Immature natural killer cell (primary cell): ENCODE data around the gene AFP. TPM values are rescaled to one million over a fixed set of nuclear protein-coding genes. Genes with fewer than 3 reads are reported as not detected.
"Not testable (repeated sequence)": the region's sequence is repeated elsewhere in the genome, so short reads cannot be mapped to it uniquely, and the experiment has no call there.

Experiments
- DNase-seq, 3 donors: peaks; one replicate each; pipeline ENCODE4 v3.0.0; 2022; ENCODE audit warnings: mixed read lengths in 1 of 3
- H3K27ac Mint-ChIP-seq, 6 donors: one replicate each; pipeline ENCODE4 v1.8.0; 2020; ENCODE audit warnings: mixed read lengths in 6 of 6, mild to moderate bottlenecking in 5 of 6, inconsistent platforms in 4 of 6, moderate library complexity in 3 of 6
- H3K27me3 Mint-ChIP-seq, 3 donors: one replicate each; pipeline ENCODE4 v1.8.0; 2020 to 2021; ENCODE audit warnings: low read depth in 3 of 3, mild to moderate bottlenecking in 3 of 3, mixed read lengths in 3 of 3, moderate library complexity in 3 of 3, inconsistent platforms in 1 of 3
- H3K36me3 Mint-ChIP-seq, 3 donors: one replicate each; pipeline ENCODE4 v1.8.0; 2020; ENCODE audit warnings: mixed read lengths in 3 of 3, inconsistent platforms in 2 of 3, mild to moderate bottlenecking in 2 of 3
- H3K4me1 Mint-ChIP-seq, 2 donors: one replicate each; pipeline ENCODE4 v1.8.0; 2020; ENCODE audit warnings: inconsistent platforms in 2 of 2, mild to moderate bottlenecking in 2 of 2, mixed read lengths in 2 of 2, moderate library complexity in 1 of 2
- H3K4me3 Mint-ChIP-seq, 5 donors: one replicate each; pipeline ENCODE4 v1.8.0; 2020; ENCODE audit warnings: mild to moderate bottlenecking in 5 of 5, mixed read lengths in 5 of 5, inconsistent platforms in 3 of 5, moderate library complexity in 3 of 5
- H3K9me3 Mint-ChIP-seq, 6 donors: one replicate each; pipeline ENCODE4 v1.8.0; 2020; ENCODE audit warnings: mild to moderate bottlenecking in 6 of 6, mixed read lengths in 6 of 6, inconsistent platforms in 4 of 6, moderate library complexity in 3 of 6
- polyA plus RNA-seq, 3 donors: library from polyadenylated mRNA; unstranded; fragments of 300-500 nt; fragmentation: Illumina TruSeq; gene quantifications; one replicate each; pipeline ENCODE4 v1.2.3, GENCODE V29; 2021

Gene AFP
- not detected for polyA plus RNA-seq

GRCh38 chr4:73435984-73436383 is at the start of gene AFP:
AFP (plus strand) TSS chr4:73436221; CDS start chr4:73436263, 42 bp downstream.
- H3K27ac Mint-ChIP-seq, result no peak within 1 kb of the TSS
- DNase-seq, result no peak

GRCh38 chr4:73387552-73387951 is 48.5 kb upstream of the AFP start:
- H3K36me3 Mint-ChIP-seq, result no peaks in the 10 kb centered on the region
- H3K4me3 Mint-ChIP-seq, result no peak overlapping the region
- peaks cover 4 to 10% (median 8%) of the 10 kb centered on the region in 6 donors for H3K9me3 Mint-ChIP-seq
- no peaks in the 10 kb centered on the region for H3K4me1 Mint-ChIP-seq
- H3K27me3 Mint-ChIP-seq, result peaks cover 0 to 3% (median 0%) of the 10 kb centered on the region in 3 donors
- DNase-seq, result no peak
- H3K27ac Mint-ChIP-seq, result no peak overlapping the region

More at GRCh38 chr4:73435984-73436383, at the start of gene AFP:
- Mint-ChIP-seq H3K4me3 (no peak within 1 kb of the TSS), H3K36me3 (no peaks in the 10 kb centered on the region), H3K9me3 (no peaks in the 10 kb centered on the region), H3K4me1 (no peaks in the 10 kb centered on the region), H3K27me3 (no peaks in the 10 kb centered on the region)

- H3K4me3 Mint-ChIP-seq, result no peak overlapping the region
- no peak for DNase-seq
- H3K36me3 Mint-ChIP-seq, result no peaks in the 10 kb centered on the region
- H3K27me3 Mint-ChIP-seq, result peaks cover 0 to 3% (median 0%) of the 10 kb centered on the region in 3 donors
- H3K27ac Mint-ChIP-seq, result no peak overlapping the region
- no peaks in the 10 kb centered on the region for H3K4me1 Mint-ChIP-seq
- H3K9me3 Mint-ChIP-seq, result peaks cover 4 to 10% (median 8%) of the 10 kb centered on the region in 6 donors
Observed at GRCh38 chr4:73388887-73389286, 47.1 kb upstream of the AFP start.

- H3K4me1 Mint-ChIP-seq, H3K36me3 Mint-ChIP-seq, H3K9me3 Mint-ChIP-seq, H3K4me3 Mint-ChIP-seq, DNase-seq, H3K27me3 Mint-ChIP-seq, H3K27ac Mint-ChIP-seq: not testable (repeated sequence)
Observed at GRCh38 chr4:73389663-73390062, 46.4 kb upstream of the AFP start.

- peaks cover 0 to 1% (median 0%) of the 10 kb centered on the region in 3 donors for H3K27me3 Mint-ChIP-seq
- peaks cover 1 to 9% (median 5%) of the 10 kb centered on the region in 6 donors for H3K9me3 Mint-ChIP-seq
- no peak overlapping the region for H3K27ac Mint-ChIP-seq
- no peaks in the 10 kb centered on the region for H3K4me1 Mint-ChIP-seq
- no peak overlapping the region for H3K4me3 Mint-ChIP-seq
- no peaks in the 10 kb centered on the region for H3K36me3 Mint-ChIP-seq
- no peak for DNase-seq
Observed at GRCh38 chr4:73391774-73392173, 44.2 kb upstream of the AFP start.

GRCh38 chr4:73392936-73393335 is 43.1 kb upstream of the AFP start:
- no peak overlapping the region for H3K4me3 Mint-ChIP-seq

GRCh38 chr4:73396304-73396703 is 39.7 kb upstream of the AFP start:
- H3K27ac Mint-ChIP-seq, result no peak overlapping the region
- H3K9me3 Mint-ChIP-seq, result peaks cover 0 to 9% (median 3%) of the 10 kb centered on the region in 6 donors
- no peak overlapping the region for H3K4me3 Mint-ChIP-seq
- DNase-seq, result no peak
- no peaks in the 10 kb centered on the region for H3K4me1 Mint-ChIP-seq
- peaks cover 0 to 6% (median 4%) of the 10 kb centered on the region in 3 donors for H3K27me3 Mint-ChIP-seq
- no peaks in the 10 kb centered on the region for H3K36me3 Mint-ChIP-seq

More at GRCh38 chr4:73392936-73393335, 43.1 kb upstream of the AFP start:
- no peak for DNase-seq
- Mint-ChIP-seq H3K36me3 (no peaks in the 10 kb centered on the region), H3K27me3 (peaks cover 0 to 3% (median 1%) of the 10 kb centered on the region in 3 donors), H3K9me3 (peaks cover 1 to 11% (median 5%) of the 10 kb centered on the region in 6 donors), H3K4me1 (no peaks in the 10 kb centered on the region), H3K27ac (no peak overlapping the region)

GRCh38 chr4:73396993-73397972 is 38.7 kb upstream of the AFP start:
- Mint-ChIP-seq H3K4me3 (no peak overlapping the region), H3K36me3 (no peaks in the 10 kb centered on the region), H3K4me1 (no peaks in the 10 kb centered on the region), H3K27me3 (peaks cover 0 to 6% (median 4%) of the 10 kb centered on the region in 3 donors), H3K27ac (no peak overlapping the region), H3K9me3 (peaks cover 0 to 6% (median 2%) of the 10 kb centered on the region in 6 donors)
- DNase-seq, result no peak

GRCh38 chr4:73401412-73401811 is 34.6 kb upstream of the AFP start:
- Mint-ChIP-seq H3K27ac (no peak overlapping the region), H3K36me3 (no peaks in the 10 kb centered on the region), H3K4me1 (no peaks in the 10 kb centered on the region), H3K9me3 (peaks cover 0 to 6% (median 1%) of the 10 kb centered on the region in 6 donors), H3K27me3 (peaks cover 0 to 7% (median 4%) of the 10 kb centered on the region in 3 donors), H3K4me3 (no peak overlapping the region)
- DNase-seq, result no peak

- Mint-ChIP-seq H3K9me3 (peaks cover 0 to 4% (median under 1%) of the 10 kb centered on the region in 6 donors), H3K4me3 (no peak within 1 kb of the TSS)
Observed at GRCh38 chr4:73404042-73404441, 32.0 kb upstream of the AFP start, which contains the start of gene ALB. ALB (plus strand) TSS chr4:73404287; CDS start chr4:73404328, 41 bp downstream.

GRCh38 chr4:73404457-73404856 is 31.6 kb upstream of the AFP start:
- no peak overlapping the region for H3K4me3 Mint-ChIP-seq
- H3K4me1 Mint-ChIP-seq, result no peaks in the 10 kb centered on the region
- H3K9me3 Mint-ChIP-seq, result peaks cover 0 to 4% (median under 1%) of the 10 kb centered on the region in 6 donors

More at GRCh38 chr4:73404042-73404441, 32.0 kb upstream of the AFP start, which contains the start of gene ALB:
- no peak for DNase-seq
- no peaks in the 10 kb centered on the region for H3K4me1 Mint-ChIP-seq
- peaks cover 0 to 5% (median 4%) of the 10 kb centered on the region in 3 donors for H3K27me3 Mint-ChIP-seq
- H3K27ac Mint-ChIP-seq, result no peak within 1 kb of the TSS
- H3K36me3 Mint-ChIP-seq, result no peaks in the 10 kb centered on the region

GRCh38 chr4:73405138-73405537 is 30.9 kb upstream of the AFP start:
- Mint-ChIP-seq H3K4me3 (no peak overlapping the region), H3K9me3 (peaks cover 0 to 4% (median under 1%) of the 10 kb centered on the region in 6 donors), H3K4me1 (no peaks in the 10 kb centered on the region), H3K27ac (no peak overlapping the region), H3K27me3 (peaks cover 0 to 4% (median 4%) of the 10 kb centered on the region in 3 donors), H3K36me3 (no peaks in the 10 kb centered on the region)
- no peak for DNase-seq

More at GRCh38 chr4:73404457-73404856, 31.6 kb upstream of the AFP start:
- DNase-seq, result no peak
- Mint-ChIP-seq H3K36me3 (no peaks in the 10 kb centered on the region), H3K27ac (no peak overlapping the region), H3K27me3 (peaks cover 0 to 5% (median 4%) of the 10 kb centered on the region in 3 donors)

GRCh38 chr4:73406548-73406875 is 29.5 kb upstream of the AFP start:
- no peaks in the 10 kb centered on the region for H3K4me1 Mint-ChIP-seq
- DNase-seq, result no peak
- H3K36me3 Mint-ChIP-seq, result no peaks in the 10 kb centered on the region
- peaks cover 0 to 2% (median 0%) of the 10 kb centered on the region in 6 donors for H3K9me3 Mint-ChIP-seq
- peaks cover 0 to 2% (median 2%) of the 10 kb centered on the region in 3 donors for H3K27me3 Mint-ChIP-seq
- no peak overlapping the region for H3K4me3 Mint-ChIP-seq
- no peak overlapping the region for H3K27ac Mint-ChIP-seq

- DNase-seq, result no peak
- Mint-ChIP-seq H3K9me3 (peaks cover 0 to 2% (median 0%) of the 10 kb centered on the region in 6 donors), H3K27ac (no peak overlapping the region), H3K27me3 (peaks cover 0 to 2% (median 2%) of the 10 kb centered on the region in 3 donors), H3K36me3 (no peaks in the 10 kb centered on the region), H3K4me3 (no peak overlapping the region), H3K4me1 (no peaks in the 10 kb centered on the region)
Observed at GRCh38 chr4:73407227-73407673, 28.8 kb upstream of the AFP start.
